Fibroblast of skin of right biceps (primary cell): ENCODE data around the gene TBPL2.
"Not testable (repeated sequence)": the region's sequence is repeated elsewhere in the genome, so short reads cannot be mapped to it uniquely, and the experiment has no call there.

Source experiments
- DNase-seq: peaks from one replicate; pipeline ENCODE4 v3.0.0-alpha.2; 2013

TBPL2 gene

GRCh38 chr14:55440385-55440784 is at the start of gene TBPL2:
TBPL2 (minus strand) TSS chr14:55440616; CDS start chr14:55440449, 167 bp downstream.
- DNase-seq = no peak

DNA sequence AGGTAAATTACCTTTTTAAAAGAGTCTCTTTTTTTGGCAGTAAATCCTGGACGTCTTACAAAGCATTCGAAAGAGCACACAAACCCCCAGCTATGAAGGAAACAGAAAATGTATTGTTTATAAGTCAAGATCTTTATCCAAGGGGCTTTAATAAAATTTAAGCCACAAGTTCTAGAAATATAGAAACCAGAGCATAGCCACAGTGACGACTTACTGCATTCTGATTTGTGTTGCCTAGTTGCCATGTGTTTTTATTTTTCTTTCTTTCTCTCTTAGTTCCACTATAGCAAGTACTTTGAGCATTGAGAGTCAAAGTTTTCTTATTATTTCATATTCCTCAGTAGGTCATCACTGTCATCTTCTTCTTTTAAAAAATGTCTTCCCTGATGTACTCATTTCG is 47.8 kb upstream of the TBPL2 start:
- no peak for DNase-seq

GRCh38 chr14:55482936-55483605 is 42.7 kb upstream of the TBPL2 start:
- no peak for DNase-seq

- no peak for DNase-seq
Measured at GRCh38 chr14:55481769-55482168, 41.4 kb upstream of the TBPL2 start.

DNA sequence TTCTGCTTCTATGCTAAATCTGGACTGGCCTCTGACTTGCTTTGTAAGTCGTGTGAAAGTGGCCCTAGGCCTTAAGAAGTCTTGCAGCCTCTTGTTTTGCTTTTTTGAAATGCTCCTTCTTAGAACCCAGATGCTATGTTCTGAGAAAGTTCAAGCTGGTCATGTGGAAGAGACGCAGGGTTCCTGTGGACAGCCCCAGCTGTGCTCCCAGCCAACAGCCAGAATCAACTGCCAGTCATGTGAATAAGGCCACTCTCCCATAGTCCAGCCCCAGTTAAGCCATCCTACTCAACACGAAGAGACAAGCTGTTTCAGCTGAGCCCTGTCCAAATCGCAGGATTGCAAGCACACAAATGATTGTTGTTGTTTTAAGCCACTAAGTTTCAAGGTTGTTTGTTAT is 37.3 kb upstream of the TBPL2 start:
- DNase-seq = no peak

GRCh38 chr14:55476448-55476847 is 36.0 kb upstream of the TBPL2 start:
- not testable (repeated sequence) for DNase-seq

DNA sequence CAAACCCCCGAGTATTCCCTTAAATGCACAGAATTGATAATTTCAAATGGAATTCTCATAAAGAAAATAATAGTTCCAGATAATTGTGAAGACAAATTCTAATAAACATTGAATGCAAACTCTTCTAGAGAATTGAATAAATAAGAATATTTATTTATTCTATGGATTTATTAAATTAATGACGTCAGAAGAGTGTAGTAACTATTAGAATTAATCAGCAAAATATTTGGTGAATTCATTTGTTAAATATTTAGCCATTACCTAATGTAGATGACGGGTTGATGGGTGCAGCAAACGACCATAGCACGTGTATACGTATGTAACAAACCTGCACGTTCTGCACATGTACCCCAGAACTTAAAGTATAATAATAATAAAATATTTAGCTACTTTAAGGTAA is 33.4 kb upstream of the TBPL2 start:
- DNase-seq = no peak

DNA sequence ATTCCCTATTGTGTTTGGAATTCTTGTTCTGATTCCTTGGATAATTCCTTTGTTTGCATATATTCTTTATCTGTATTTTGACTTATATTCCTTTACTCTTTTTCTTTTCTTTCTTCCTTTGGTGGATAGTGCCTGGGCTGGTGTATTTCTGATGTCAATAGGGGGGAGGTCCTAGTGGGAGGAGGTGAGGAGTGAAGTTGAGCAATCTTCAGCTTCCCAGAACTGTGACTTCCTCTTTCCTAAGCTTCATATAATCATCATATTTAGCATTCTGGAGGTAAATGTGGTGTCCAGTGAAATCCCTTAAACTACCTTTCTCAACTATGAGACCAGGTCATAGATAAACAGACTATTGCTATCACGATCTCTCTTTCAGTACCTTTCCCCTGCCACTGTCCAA is 29.6 kb upstream of the TBPL2 start:
- DNase-seq = no peak

GRCh38 chr14:55467307-55467706 is 26.9 kb upstream of the TBPL2 start:
- no peak for DNase-seq

DNA sequence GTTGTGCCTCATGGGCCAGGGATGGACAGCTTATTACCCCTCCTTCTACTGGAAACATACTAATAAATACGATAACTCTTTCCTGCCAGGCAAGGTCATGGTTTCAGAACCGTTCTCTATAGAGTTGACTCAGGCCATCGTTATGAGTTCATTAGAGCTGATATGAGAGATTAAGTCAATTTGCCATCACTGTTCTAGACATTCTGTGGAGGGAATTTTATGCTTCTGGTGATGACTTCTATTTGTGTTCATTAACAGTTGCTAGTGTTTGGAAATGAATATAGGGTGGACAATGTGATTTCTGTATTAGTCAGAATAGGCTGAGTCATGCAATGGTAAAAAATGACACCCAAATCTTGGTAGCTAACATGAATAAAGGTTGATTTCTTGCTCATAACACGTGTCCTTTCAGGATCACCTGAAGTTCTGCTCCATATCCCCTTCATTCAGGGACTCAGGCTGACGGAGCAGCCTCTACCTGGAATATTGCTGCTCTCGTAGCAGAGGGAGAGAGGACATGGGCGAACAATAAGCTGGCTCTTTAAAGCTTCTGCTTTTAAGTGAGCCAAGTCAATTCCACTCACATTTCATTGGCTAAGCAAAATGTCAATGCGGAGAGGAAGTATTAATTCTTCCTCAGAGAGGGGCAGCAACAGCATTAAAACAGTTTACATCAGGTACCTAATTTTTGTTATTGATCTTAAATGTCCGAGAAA is 18.5 kb upstream of the TBPL2 start:
- DNase-seq = peak; percentile 61

- no peak for DNase-seq
Measured at GRCh38 chr14:55457496-55457895, 17.1 kb upstream of the TBPL2 start.

DNA sequence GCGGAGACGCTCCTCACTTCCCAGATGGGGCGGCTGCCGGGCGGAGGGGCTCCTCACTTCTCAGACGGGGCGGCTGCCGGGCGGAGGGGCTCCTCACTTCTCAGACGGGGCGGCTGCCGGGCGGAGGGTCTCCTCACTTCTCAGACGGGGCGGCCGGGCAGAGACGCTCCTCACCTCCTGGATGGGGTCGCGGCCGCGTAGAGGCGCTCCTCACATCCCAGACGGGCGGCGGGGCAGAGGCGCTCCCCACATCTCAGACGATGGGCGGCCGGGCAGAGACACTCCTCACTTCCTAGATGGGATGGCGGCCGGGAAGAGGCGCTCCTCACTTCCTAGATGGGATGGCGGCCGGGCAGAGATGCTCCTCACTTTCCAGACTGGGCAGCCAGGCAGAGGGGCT is 16.0 kb upstream of the TBPL2 start:
- DNase-seq = not testable (repeated sequence)

GRCh38 chr14:55454264-55455002 is 14.0 kb upstream of the TBPL2 start:
- DNase-seq = peak; percentile 95

- no peak for DNase-seq
Measured at GRCh38 chr14:55451950-55452349, 11.5 kb upstream of the TBPL2 start.

DNA sequence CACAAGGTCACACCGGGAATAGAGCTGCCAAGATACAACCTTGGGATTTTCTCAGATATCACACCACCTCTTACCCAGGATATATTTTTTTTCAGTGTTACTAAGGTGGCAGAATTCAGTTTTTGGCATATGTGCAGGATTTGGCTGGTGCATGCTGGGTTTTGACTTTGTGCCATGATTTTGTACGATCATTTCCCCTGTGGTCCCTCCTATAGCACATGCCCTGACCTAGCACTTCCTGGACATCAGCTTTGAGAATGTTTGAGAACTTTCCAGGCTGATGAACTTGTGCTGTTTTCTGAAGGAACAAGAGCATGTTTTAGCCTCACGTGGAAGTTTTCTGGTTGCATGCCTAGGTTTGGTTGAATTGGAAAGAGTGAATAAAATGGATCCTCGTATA is 11.0 kb upstream of the TBPL2 start:
- DNase-seq = peak; percentile 15

GRCh38 chr14:55450987-55451386 is 10.6 kb upstream of the TBPL2 start:
- DNase-seq = no peak

- no peak for DNase-seq
Measured at GRCh38 chr14:55450539-55450938, 10.1 kb upstream of the TBPL2 start.

DNA sequence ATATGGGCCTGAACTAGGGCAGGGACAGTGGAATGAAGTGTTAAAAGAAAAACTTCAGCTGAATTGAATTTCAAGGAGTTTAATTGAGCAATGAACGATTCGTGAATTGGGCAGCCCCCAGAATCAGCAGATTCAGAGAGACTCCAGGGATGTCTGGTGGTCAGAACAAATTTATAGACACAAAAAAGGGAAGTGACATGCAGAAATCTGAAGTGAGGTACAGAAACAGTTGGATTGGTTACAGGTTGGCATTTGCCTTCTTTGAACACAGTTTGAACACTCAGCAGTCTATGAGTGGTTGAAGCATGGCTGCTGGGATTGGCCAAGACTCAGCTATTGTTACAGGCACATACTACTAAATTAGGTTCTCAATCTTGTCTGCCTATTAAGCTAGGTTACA is 9.7 kb upstream of the TBPL2 start:
- no peak for DNase-seq

- DNase-seq = no peak
Measured at GRCh38 chr14:55449116-55449515, 8.7 kb upstream of the TBPL2 start.

DNA sequence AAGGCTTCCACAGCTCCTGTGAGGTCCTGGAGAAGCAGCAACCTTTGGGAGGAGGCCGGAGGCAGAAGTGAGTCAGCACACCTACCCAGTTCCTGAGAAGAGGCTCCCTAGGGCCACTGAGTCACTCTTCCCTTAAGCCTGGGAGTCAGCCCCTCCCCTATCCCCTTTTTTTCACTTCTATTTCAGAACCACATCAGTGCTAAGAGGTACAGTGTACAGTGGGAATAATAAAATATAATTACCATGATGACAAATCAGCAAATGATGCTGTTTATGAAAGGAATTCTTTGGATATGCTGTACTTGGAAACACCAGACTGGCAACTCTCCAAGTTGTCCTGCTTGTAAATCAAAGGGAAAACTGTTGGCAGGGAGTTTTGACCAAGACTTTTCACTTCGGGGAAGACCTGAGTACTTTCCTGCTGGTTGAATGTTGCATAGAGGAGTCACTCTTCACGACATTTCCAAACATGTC is 7.8 kb upstream of the TBPL2 start:
- peak; percentile 99 for DNase-seq

DNA sequence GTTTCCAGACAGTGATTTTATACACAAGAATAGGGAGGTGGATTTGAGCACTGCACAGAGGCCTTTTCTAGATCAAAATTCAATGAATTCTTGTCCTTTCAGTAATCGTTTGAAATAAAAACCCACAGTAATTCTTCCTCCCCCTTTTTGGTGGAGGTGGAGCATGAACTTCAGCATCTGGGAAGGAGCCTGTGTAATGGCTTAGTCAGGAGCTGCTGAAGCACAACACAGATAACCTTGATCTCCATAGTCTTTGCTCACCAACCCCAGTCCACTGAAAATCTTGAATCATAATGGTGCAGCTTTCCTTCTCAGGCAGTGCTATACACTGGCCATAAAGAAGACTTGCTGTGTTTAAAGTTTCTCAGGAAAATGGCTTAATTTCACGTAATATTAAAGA is 6.4 kb upstream of the TBPL2 start:
- DNase-seq = peak; percentile 89

GRCh38 chr14:55446127-55446736 is 5.8 kb upstream of the TBPL2 start:
- DNase-seq = peak; percentile 80

GRCh38 chr14:55441286-55441685 is 870 bp upstream of the TBPL2 start:
- DNase-seq = no peak
